Endodermal cell (in vitro differentiated cells): ENCODE measurements around the gene XDH. TPM values are rescaled to one million over a fixed set of nuclear protein-coding genes. Genes with fewer than 3 reads are reported as not detected.

ENCODE experiments used
- DNase-seq: peaks from one replicate; pipeline ENCODE4 v3.0.0-alpha.2; 2017
- H3K27ac ChIP-seq: 2 replicates; pipeline ENCODE4 v1.5.1; 2013; ENCODE audit warnings: mild to moderate bottlenecking, low read depth, low read length, moderate library complexity
- H3K27me3 ChIP-seq: 2 replicates; pipeline ENCODE4 v1.6.1; 2013; ENCODE audit warnings: mild to moderate bottlenecking, low read length, moderate library complexity; ENCODE audit not compliant: insufficient read depth, control insufficient read depth, poor library complexity, severe bottlenecking
- H3K36me3 ChIP-seq: 2 replicates; pipeline ENCODE4 v1.7.0; 2013; ENCODE audit warnings: mild to moderate bottlenecking, low read length, moderate library complexity; ENCODE audit not compliant: control insufficient read depth, insufficient read depth
- H3K4me1 ChIP-seq: one replicate; pipeline ENCODE4 v1.7.0; 2013; ENCODE audit warnings: low read length; ENCODE audit not compliant: control insufficient read depth, insufficient read depth
- H3K4me3 ChIP-seq: 2 replicates; pipeline ENCODE4 v1.5.1; 2013; ENCODE audit warnings: mild to moderate bottlenecking, low read length, moderate library complexity
- H3K9ac ChIP-seq: 2 replicates; pipeline ENCODE4 v1.6.1; 2013; ENCODE audit warnings: mild to moderate bottlenecking, low read length, moderate library complexity; ENCODE audit not compliant: poor library complexity, severe bottlenecking; ENCODE audit errors: extremely low read depth
- H3K9me3 ChIP-seq: 2 replicates; pipeline ENCODE4 v1.6.1; 2013; ENCODE audit warnings: mild to moderate bottlenecking, low read length, moderate library complexity; ENCODE audit not compliant: control insufficient read depth
- H3K27ac Mint-ChIP-seq: 2 replicates; pipeline ENCODE4 v1.8.0; 2020; ENCODE audit warnings: mixed read lengths
- H3K27me3 Mint-ChIP-seq: 2 replicates; pipeline ENCODE4 v1.8.0; 2021; ENCODE audit warnings: mild to moderate bottlenecking, mixed read lengths; ENCODE audit not compliant: insufficient read depth
- H3K36me3 Mint-ChIP-seq: 2 replicates; pipeline ENCODE4 v1.8.0; 2020; ENCODE audit warnings: low read depth, mixed read lengths
- H3K4me1 Mint-ChIP-seq: 2 replicates; pipeline ENCODE4 v1.8.0; 2020; ENCODE audit warnings: mixed read lengths
- H3K4me3 Mint-ChIP-seq: 2 replicates; pipeline ENCODE4 v1.8.0; 2020; ENCODE audit warnings: mild to moderate bottlenecking, moderate library complexity, mixed read lengths
- H3K9me3 Mint-ChIP-seq: 2 replicates; pipeline ENCODE4 v1.8.0; 2020; ENCODE audit warnings: mild to moderate bottlenecking, mixed read lengths
- WGBS, 2 experiments: methylation state at CpG; one replicate each; pipeline versions ENCODE4 v1.1.5 to v1.1.7; 2013; ENCODE audit warnings: missing lambda C conversion rate in 2 of 2, mixed read lengths in 1 of 2; ENCODE audit not compliant: insufficient coverage in 1 of 2, insufficient read length in 1 of 2; 5-methylcytosine and 5-hydroxymethylcytosine counted together
- total RNA-seq, 2 donors: library from RNA; stranded (reverse); fragmentation: NEBNext Ultra II Directional in 1 of 2; extraction: Animal tissue kit (Norgen Biotek cat#: 25700) in 1 of 2; gene quantifications; 2 replicates in 1 of 2; 3 replicates in 1 of 2; pipeline ENCODE4 v1.2.1, GENCODE V29; 2021
- TF ChIP-seq, protein P1 (sequence below): fragments of 200-600 bp; sonication (generic); conservative IDR thresholded peaks from 2 replicates; pipeline ENCODE4 v1.5.0; 2021; ENCODE audit warnings: antibody characterized with exemption, mild to moderate bottlenecking

The XDH gene
- total RNA-seq, 2 donors from 2014 or later: 1.9 to 4.0 TPM

- TF ChIP-seq, protein P1, sequence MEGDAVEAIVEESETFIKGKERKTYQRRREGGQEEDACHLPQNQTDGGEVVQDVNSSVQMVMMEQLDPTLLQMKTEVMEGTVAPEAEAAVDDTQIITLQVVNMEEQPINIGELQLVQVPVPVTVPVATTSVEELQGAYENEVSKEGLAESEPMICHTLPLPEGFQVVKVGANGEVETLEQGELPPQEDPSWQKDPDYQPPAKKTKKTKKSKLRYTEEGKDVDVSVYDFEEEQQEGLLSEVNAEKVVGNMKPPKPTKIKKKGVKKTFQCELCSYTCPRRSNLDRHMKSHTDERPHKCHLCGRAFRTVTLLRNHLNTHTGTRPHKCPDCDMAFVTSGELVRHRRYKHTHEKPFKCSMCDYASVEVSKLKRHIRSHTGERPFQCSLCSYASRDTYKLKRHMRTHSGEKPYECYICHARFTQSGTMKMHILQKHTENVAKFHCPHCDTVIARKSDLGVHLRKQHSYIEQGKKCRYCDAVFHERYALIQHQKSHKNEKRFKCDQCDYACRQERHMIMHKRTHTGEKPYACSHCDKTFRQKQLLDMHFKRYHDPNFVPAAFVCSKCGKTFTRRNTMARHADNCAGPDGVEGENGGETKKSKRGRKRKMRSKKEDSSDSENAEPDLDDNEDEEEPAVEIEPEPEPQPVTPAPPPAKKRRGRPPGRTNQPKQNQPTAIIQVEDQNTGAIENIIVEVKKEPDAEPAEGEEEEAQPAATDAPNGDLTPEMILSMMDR: peak; percentile 98
- Histone ChIP-seq H3K9ac (no peak overlapping the region), H3K27me3 (peaks cover 12% of the 10 kb centered on the region), H3K36me3 (no peaks in the 10 kb centered on the region), H3K4me3 (no peak overlapping the region), H3K4me1 (peaks cover 12% of the 10 kb centered on the region), H3K9me3 (no peaks in the 10 kb centered on the region), H3K27ac (no peak overlapping the region)
- WGBS, 2 experiments: 13 to 15% methylated on average over 7 to 8 of the region's 8 CpGs
- Mint-ChIP-seq H3K36me3 (peaks cover 2% of the 10 kb centered on the region), H3K4me1 (peaks cover 27% of the 10 kb centered on the region), H3K27ac (no peak overlapping the region), H3K27me3 (peaks cover 41% of the 10 kb centered on the region), H3K4me3 (no peak overlapping the region), H3K9me3 (no peaks in the 10 kb centered on the region)
- peak; percentile 96 for DNase-seq
Observed at GRCh38 chr2:31333527-31334183, 80.9 kb downstream of the XDH start.

DNA sequence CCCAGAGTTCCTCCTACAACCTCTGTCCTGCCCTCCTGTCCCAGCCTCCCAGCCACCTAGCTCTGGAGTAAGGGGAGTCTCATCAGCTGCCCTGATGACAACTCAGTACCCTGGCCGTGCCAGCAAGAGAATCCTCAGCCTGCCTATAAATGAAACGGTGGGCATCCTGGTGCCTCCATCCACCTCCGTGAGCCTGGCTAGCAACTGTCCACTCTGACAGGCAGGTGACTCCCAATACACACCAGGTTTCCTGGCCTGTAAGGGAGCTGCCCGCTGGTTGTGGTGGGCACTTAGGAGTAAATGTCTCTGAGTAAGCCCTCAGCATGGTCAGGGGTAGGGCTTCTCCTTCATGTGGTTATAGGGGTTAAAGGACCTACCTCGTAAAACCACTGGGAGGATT is 81.5 kb downstream of the XDH start:
- Histone ChIP-seq H3K9me3 (no peaks in the 10 kb centered on the region), H3K9ac (no peak overlapping the region), H3K27me3 (peaks cover 12% of the 10 kb centered on the region), H3K36me3 (no peaks in the 10 kb centered on the region), H3K27ac (no peak overlapping the region), H3K4me3 (no peak overlapping the region), H3K4me1 (peaks cover 17% of the 10 kb centered on the region)
- TF ChIP-seq, protein P1: no peak
- Mint-ChIP-seq H3K27me3 (peaks cover 41% of the 10 kb centered on the region), H3K36me3 (no peaks in the 10 kb centered on the region), H3K4me3 (no peak overlapping the region), H3K4me1 (peaks cover 32% of the 10 kb centered on the region), H3K27ac (no peak overlapping the region), H3K9me3 (no peaks in the 10 kb centered on the region)
- 82 to 91% methylated on average over 4 to 5 of the region's 5 CpGs for WGBS, 2 experiments
- no peak for DNase-seq

GRCh38 chr2:31332521-31332920 is 82.0 kb downstream of the XDH start:
- H3K4me1 Mint-ChIP-seq: peaks cover 37% of the 10 kb centered on the region
- no peaks in the 10 kb centered on the region for H3K9me3 ChIP-seq
- TF ChIP-seq, protein P1: no peak
- 91 to 97% methylated on average over 4 to 5 of the region's 5 CpGs for WGBS, 2 experiments
- no peak overlapping the region for H3K4me3 Mint-ChIP-seq
- no peaks in the 10 kb centered on the region for H3K9me3 Mint-ChIP-seq
- no peak overlapping the region for H3K9ac ChIP-seq
- DNase-seq: no peak
- no peaks in the 10 kb centered on the region for H3K36me3 Mint-ChIP-seq
- peaks cover 17% of the 10 kb centered on the region for H3K4me1 ChIP-seq
- H3K27ac Mint-ChIP-seq: no peak overlapping the region
- no peak overlapping the region for H3K27ac ChIP-seq
- H3K36me3 ChIP-seq: no peaks in the 10 kb centered on the region
- H3K4me3 ChIP-seq: no peak overlapping the region
- H3K27me3 ChIP-seq: peaks cover 12% of the 10 kb centered on the region
- H3K27me3 Mint-ChIP-seq: peaks cover 45% of the 10 kb centered on the region
